ENCODE measurements around the gene LRIT1. TPM values are rescaled to one million over a fixed set of nuclear protein-coding genes. Genes with fewer than 3 reads are reported as not detected.

The LRIT1 gene
- total and polyA plus RNA-seq, 8 donors = not detected

- Histone ChIP-seq H3K27me3 (peaks cover 0 to 43% (median 6%) of the 10 kb centered on the region in 3 donors), H3K4me1 (peaks cover 0 to 9% (median 0%) of the 10 kb centered on the region in 4 donors), H3K36me3 (no peaks in the 10 kb centered on the region), H3K27ac (no peak overlapping the region), H3K4me3 (no peak overlapping the region), H3K9me3 (no peaks in the 10 kb centered on the region)
- DNase-seq = no peak
- intact Hi-C loops (cut with DNase I; ENCODE audit: low total_unique reads) = no loop called here
- TF ChIP-seq CTCF (IDR thresholded peaks at IDR 0.05) (no peak), EP300 (IDR thresholded peaks at IDR 0.05) (no peak), POLR2A (IDR thresholded peaks at IDR 0.05) (no peak), POLR2AphosphoS5 (IDR thresholded peaks at IDR 0.05) (no peak)
- 83 to 92% (median 90%) methylated on average over 3 to 11 of the region's 11 CpGs for WGBS, 5 donors
Observed at GRCh38 chr10:84201682-84202081, 39.7 kb downstream of the LRIT1 start.

- intact Hi-C loops (cut with DNase I; ENCODE audit: low total_unique reads) = no loop called here
- H3K9me3 ChIP-seq = no peaks in the 10 kb centered on the region
- no peak for DNase-seq
- H3K4me1 ChIP-seq = peaks cover 0 to 11% (median 0%) of the 10 kb centered on the region in 4 donors
- H3K27me3 ChIP-seq = peaks cover 0 to 44% (median 7%) of the 10 kb centered on the region in 3 donors
- H3K36me3 ChIP-seq = no peaks in the 10 kb centered on the region
- 30 to 64% (median 38%) methylated on average over 5 to 6 of the region's 6 CpGs for WGBS, 5 donors
- H3K4me3 ChIP-seq = no peak overlapping the region
- TF ChIP-seq POLR2AphosphoS5 (IDR thresholded peaks at IDR 0.05) (no peak), EP300 (IDR thresholded peaks at IDR 0.05) (no peak), POLR2A (IDR thresholded peaks at IDR 0.05) (no peak), CTCF (IDR thresholded peaks at IDR 0.05) (no peak)
- H3K27ac ChIP-seq = no peak overlapping the region
Observed at GRCh38 chr10:84201244-84201606, 40.1 kb downstream of the LRIT1 start.

GRCh38 chr10:84200537-84201243 is 40.7 kb downstream of the LRIT1 start:
- no peak for TF ChIP-seq POLR2A (IDR thresholded peaks at IDR 0.05)
- no peak for TF ChIP-seq POLR2AphosphoS5 (IDR thresholded peaks at IDR 0.05)
- TF ChIP-seq EP300 (IDR thresholded peaks at IDR 0.05) = no peak
- TF ChIP-seq CTCF (IDR thresholded peaks at IDR 0.05) = no peak
- H3K36me3 ChIP-seq = no peaks in the 10 kb centered on the region
- H3K4me3 ChIP-seq = no peak overlapping the region
- intact Hi-C loops (cut with DNase I; ENCODE audit: low total_unique reads) = no loop called here
- DNase-seq = peak in 1 of 2 donors; percentile 57
- H3K27ac ChIP-seq = no peak overlapping the region
- 50 to 65% (median 63%) methylated on average over 10 to 11 of the region's 11 CpGs for WGBS, 5 donors
- peaks cover 0 to 44% (median 12%) of the 10 kb centered on the region in 3 donors for H3K27me3 ChIP-seq
- peaks cover 0 to 15% (median 0%) of the 10 kb centered on the region in 4 donors for H3K4me1 ChIP-seq
- H3K9me3 ChIP-seq = no peaks in the 10 kb centered on the region

GRCh38 chr10:84198206-84198915 is 43.0 kb downstream of the LRIT1 start:
- intact Hi-C loops (cut with DNase I; ENCODE audit: low total_unique reads) = no loop called here
- no peak for DNase-seq
- TF ChIP-seq EP300 (IDR thresholded peaks at IDR 0.05) (no peak), POLR2AphosphoS5 (IDR thresholded peaks at IDR 0.05) (no peak)
- Histone ChIP-seq H3K36me3 (no peaks in the 10 kb centered on the region), H3K27me3 (peaks cover 0 to 54% (median 36%) of the 10 kb centered on the region in 3 donors), H3K4me3 (no peak overlapping the region), H3K9me3 (no peaks in the 10 kb centered on the region), H3K4me1 (peaks cover 9 to 33% (median 17%) of the 10 kb centered on the region in 4 donors), H3K27ac (no peak overlapping the region)
- 76 to 89% (median 77%) methylated on average over 7 of the region's 7 CpGs for WGBS, 5 donors
